B cell (primary cell): ENCODE results near the gene CTSH. TPM values are rescaled to one million over a fixed set of nuclear protein-coding genes. Genes with fewer than 3 reads are reported as not detected.

Experiments
- ATAC-seq: fragments of 200-7000 bp; cut with Tn5 transposase; one replicate; pipeline ENCODE4 v1.10.0; 2021; ENCODE audit warnings: low read depth, mild to moderate bottlenecking, moderate number of reproducible peaks, moderate library complexity
- CTCF ChIA-PET: fragments of 350-600 bp; sonication (Branson Sonifier 250); formaldehyde crosslinking; loops from one replicate; lab custom pipeline; 2021; ENCODE audit warnings: antibody characterized with exemption, inconsistent platforms; lab: Charles Lee
- POLR2A ChIA-PET: fragments of 350-600 bp; sonication (Branson Sonifier 250); formaldehyde crosslinking; loops from one replicate; lab custom pipeline; 2021; ENCODE audit warnings: antibody characterized with exemption; lab: Charles Lee
- DNase-seq: peaks from one replicate; pipeline ENCODE4 v3.0.0; 2013
- H2AFZ ChIP-seq: 2 replicates; pipeline ENCODE4 v1.6.1; 2012; ENCODE audit warnings: mild to moderate bottlenecking, low read depth, low read length; ENCODE audit not compliant: insufficient read depth, poor library complexity, severe bottlenecking
- H3K27ac ChIP-seq, 2 donors: 1 replicate in 1 of 2; 2 replicates in 1 of 2; pipeline ENCODE4 v1.5.1; 2012 to 2013; ENCODE audit warnings: low read length in 2 of 2, mild to moderate bottlenecking in 2 of 2, moderate library complexity in 1 of 2
- H3K27me3 ChIP-seq, 4 experiments: fragments of 200-600 bp in 1 of 4; sonication (generic) in 1 of 4; replicated peaks in 1 of 4; 1 replicate in 2 of 4; 2 replicates in 2 of 4; pipeline versions ENCODE4 v1.6.1 to v1.7.0; 2013 to 2016; ENCODE audit warnings: low read length in 3 of 4, mild to moderate bottlenecking in 2 of 4, mixed read lengths in 1 of 4, moderate library complexity in 1 of 4; ENCODE audit not compliant: insufficient read depth in 4 of 4, control insufficient read depth in 3 of 4; ENCODE audit errors: control extremely low read depth in 1 of 4
- H3K36me3 ChIP-seq, 2 experiments: replicated peaks in 1 of 2; 1 replicate in 1 of 2; 2 replicates in 1 of 2; pipeline versions ENCODE4 v1.6.1 to v1.7.1; 2013; ENCODE audit warnings: low read length in 1 of 2; ENCODE audit not compliant: insufficient read depth in 2 of 2, control insufficient read depth in 1 of 2; ENCODE audit errors: control extremely low read depth in 1 of 2, extremely low read depth in 1 of 2
- H3K4me1 ChIP-seq, 2 donors: fragments of 200-600 bp in 1 of 2; sonication (generic) in 1 of 2; 1 replicate in 1 of 2; 2 replicates in 1 of 2; pipeline versions ENCODE4 v1.5.1 to v1.6.1; 2013 to 2017; ENCODE audit warnings: low read length in 2 of 2; ENCODE audit not compliant: control insufficient read depth in 2 of 2, insufficient read depth in 2 of 2
- H3K4me2 ChIP-seq: replicated peaks from 2 replicates; pipeline ENCODE3; 2012; ENCODE audit warnings: mild to moderate bottlenecking, low read depth, low read length; ENCODE audit not compliant: poor library complexity, severe bottlenecking
- H3K4me3 ChIP-seq, 5 experiments: fragments of 200-600 bp in 1 of 5; sonication (generic) in 1 of 5; 1 replicate in 3 of 5; 2 replicates in 2 of 5; pipeline versions ENCODE4 v1.5.1 to v1.7.0; 2011 to 2016; ENCODE audit warnings: low read length in 4 of 5, mild to moderate bottlenecking in 4 of 5, low read depth in 2 of 5, control low read depth in 1 of 5, moderate library complexity in 1 of 5; ENCODE audit not compliant: insufficient read depth in 1 of 5; ENCODE audit errors: control extremely low read depth in 1 of 5, extremely low read depth in 1 of 5
- H3K79me2 ChIP-seq: fragments of 200-600 bp; sonication (generic); one replicate; pipeline ENCODE4 v1.6.0; 2016; ENCODE audit warnings: low read length; ENCODE audit not compliant: control insufficient read depth, insufficient read depth
- H3K9ac ChIP-seq: fragments of 200-600 bp; sonication (generic); 2 replicates; pipeline ENCODE4 v1.6.1; 2017; ENCODE audit warnings: mild to moderate bottlenecking, low read length, moderate library complexity
- H3K9me3 ChIP-seq, 3 donors: one replicate each; pipeline versions ENCODE4 v1.6.1 to v1.7.1; 2013; ENCODE audit warnings: low read length in 2 of 3; ENCODE audit not compliant: control insufficient read depth in 2 of 3, insufficient read depth in 1 of 3; ENCODE audit errors: control extremely low read depth in 1 of 3
- H4K20me1 ChIP-seq: 2 replicates; pipeline ENCODE4 v1.6.0; 2012; ENCODE audit warnings: mild to moderate bottlenecking, low read length; ENCODE audit not compliant: insufficient read depth, control insufficient read depth, poor library complexity, severe bottlenecking
- H3K27ac Mint-ChIP-seq: one replicate; pipeline ENCODE4 v1.8.0; 2021; ENCODE audit warnings: mixed read lengths
- H3K27me3 Mint-ChIP-seq: one replicate; pipeline ENCODE4 v1.8.0; 2021; ENCODE audit warnings: mixed read lengths
- H3K4me1 Mint-ChIP-seq: one replicate; pipeline ENCODE4 v1.8.0; 2021; ENCODE audit warnings: mixed read lengths
- H3K4me3 Mint-ChIP-seq: one replicate; pipeline ENCODE4 v1.8.0; 2021; ENCODE audit warnings: mixed read lengths
- H3K9me3 Mint-ChIP-seq: one replicate; pipeline ENCODE4 v1.8.0; 2022; ENCODE audit warnings: mixed read lengths; ENCODE audit not compliant: insufficient read depth
- EZH2 ChIP-seq: IDR thresholded peaks from 2 replicates; pipeline ENCODE4 v1.6.1; 2012; ENCODE audit warnings: borderline replicate concordance, low read depth, mild to moderate bottlenecking, moderate library complexity, low read length; ENCODE audit not compliant: insufficient read depth, poor library complexity, severe bottlenecking
- WGBS: methylation state at CpG from one replicate; pipeline ENCODE4 v1.1.5; 2013; ENCODE audit warnings: missing lambda C conversion rate; ENCODE audit not compliant: insufficient coverage; 5-methylcytosine and 5-hydroxymethylcytosine counted together
- intact Hi-C: fragments of 100-400 bp; cut with micrococcal nuclease; formaldehyde crosslinking; loops from one replicate; pipeline ENCODE4 v1.10.0; 2022
- polyA plus RNA-seq: library from polyadenylated mRNA; depleted of rRNA; stranded (reverse); fragments of >200 nt; gene quantifications from 2 replicates; pipeline ENCODE4 v1.2.3, GENCODE V29; 2012
- total RNA-seq, 2 donors: library from RNA; stranded (reverse); fragments of 120-200 nt in 1 of 2; gene quantifications; 1 replicate in 1 of 2; 2 replicates in 1 of 2; pipeline versions ENCODE4 v1.2.3 to v1.2.4, GENCODE V29; 2013 to 2022
- TF ChIP-seq, protein P1 (sequence below): fragments of 200-600 bp; IDR thresholded peaks from one replicate; pipeline ENCODE4 v1.8.0; 2022; ENCODE audit warnings: antibody characterized with exemption, mild to moderate bottlenecking

The CTSH gene
- total and polyA plus RNA-seq, 2 donors (not counting 1 experiment from before 2014, with no cell fraction given) = 399 to 441 TPM

- Mint-ChIP-seq H3K9me3 (no peaks in the 10 kb centered on the region), H3K27me3 (no peaks in the 10 kb centered on the region), H3K4me3 (no peak overlapping the region), H3K27ac (no peak overlapping the region), H3K4me1 (no peaks in the 10 kb centered on the region)
- Histone ChIP-seq H3K9ac (no peak overlapping the region), H3K4me2 (no peak overlapping the region), H3K4me1 (no peaks in the 10 kb centered on the region), H3K36me3 (no peaks in the 10 kb centered on the region), H3K4me3 (no peak overlapping the region), H3K27ac (no peak overlapping the region), H3K79me2 (no peaks in the 10 kb centered on the region), H4K20me1 (no peaks in the 10 kb centered on the region), H2AFZ (no peak overlapping the region), H3K27me3 (no peaks in the 10 kb centered on the region), H3K9me3 (peaks cover 0 to 6% (median 0%) of the 10 kb centered on the region in 3 donors)
- ChIA-PET POLR2A (no interaction called here), CTCF (interaction anchor here (0.6 to 0.9 kb wide), 2 partner anchors 20 to 262 kb away, joined by 3 read pairs; no protein-coding TSS in a partner anchor)
- ATAC-seq (no peak), DNase-seq (no peak)
- intact Hi-C loops = no loop called here
- TF ChIP-seq EZH2 = no peak
- TF ChIP-seq, protein P1, sequence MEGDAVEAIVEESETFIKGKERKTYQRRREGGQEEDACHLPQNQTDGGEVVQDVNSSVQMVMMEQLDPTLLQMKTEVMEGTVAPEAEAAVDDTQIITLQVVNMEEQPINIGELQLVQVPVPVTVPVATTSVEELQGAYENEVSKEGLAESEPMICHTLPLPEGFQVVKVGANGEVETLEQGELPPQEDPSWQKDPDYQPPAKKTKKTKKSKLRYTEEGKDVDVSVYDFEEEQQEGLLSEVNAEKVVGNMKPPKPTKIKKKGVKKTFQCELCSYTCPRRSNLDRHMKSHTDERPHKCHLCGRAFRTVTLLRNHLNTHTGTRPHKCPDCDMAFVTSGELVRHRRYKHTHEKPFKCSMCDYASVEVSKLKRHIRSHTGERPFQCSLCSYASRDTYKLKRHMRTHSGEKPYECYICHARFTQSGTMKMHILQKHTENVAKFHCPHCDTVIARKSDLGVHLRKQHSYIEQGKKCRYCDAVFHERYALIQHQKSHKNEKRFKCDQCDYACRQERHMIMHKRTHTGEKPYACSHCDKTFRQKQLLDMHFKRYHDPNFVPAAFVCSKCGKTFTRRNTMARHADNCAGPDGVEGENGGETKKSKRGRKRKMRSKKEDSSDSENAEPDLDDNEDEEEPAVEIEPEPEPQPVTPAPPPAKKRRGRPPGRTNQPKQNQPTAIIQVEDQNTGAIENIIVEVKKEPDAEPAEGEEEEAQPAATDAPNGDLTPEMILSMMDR = no peak
- 96% methylated on average over 6 of the region's 6 CpGs for WGBS
Observed at GRCh38 chr15:78960308-78960707, 15.5 kb upstream of the CTSH start.

DNA sequence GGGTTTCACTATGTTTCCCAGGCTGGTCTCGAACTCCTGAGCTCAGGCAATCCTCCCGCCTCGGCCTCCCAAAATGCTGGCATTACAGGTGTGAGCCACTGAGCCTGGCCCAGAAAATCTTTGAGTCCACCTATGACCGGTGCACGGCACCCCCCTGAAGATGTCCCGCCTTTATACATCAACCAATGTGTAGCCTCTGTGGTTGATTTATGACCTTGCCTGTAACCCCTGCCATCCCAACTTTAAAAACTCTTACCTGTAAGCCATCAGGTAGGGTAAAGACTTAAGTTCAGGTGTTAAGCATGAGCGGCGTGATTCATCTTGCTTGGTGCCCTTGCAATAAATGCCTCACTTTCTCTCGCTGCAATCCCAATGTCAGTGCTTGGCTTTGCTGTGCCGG, 14.5 kb upstream of the CTSH start:
- DNase-seq (no peak), ATAC-seq (no peak)
- Histone ChIP-seq H4K20me1 (no peaks in the 10 kb centered on the region), H3K36me3 (no peaks in the 10 kb centered on the region), H3K4me3 (no peak overlapping the region), H3K9ac (no peak overlapping the region), H3K9me3 (peaks cover 0 to 6% (median 0%) of the 10 kb centered on the region in 3 donors), H3K4me1 (no peaks in the 10 kb centered on the region), H3K79me2 (no peaks in the 10 kb centered on the region), H2AFZ (no peak overlapping the region), H3K27me3 (no peaks in the 10 kb centered on the region), H3K27ac (no peak overlapping the region), H3K4me2 (no peak overlapping the region)
- Mint-ChIP-seq H3K4me3 (no peak overlapping the region), H3K27ac (no peak overlapping the region), H3K9me3 (no peaks in the 10 kb centered on the region), H3K4me1 (no peaks in the 10 kb centered on the region), H3K27me3 (no peaks in the 10 kb centered on the region)
- intact Hi-C loops = no loop called here
- WGBS = 98% methylated on average over 9 of the region's 10 CpGs
- ChIA-PET POLR2A (no interaction called here), CTCF (interaction anchor here (0.9 kb wide), 1 partner anchor 21 kb away, joined by 3 read pairs; no protein-coding TSS in a partner anchor)
- no peak for TF ChIP-seq EZH2
- TF ChIP-seq, protein P1 = no peak
